ENCODE results near the gene TGOLN2. TPM values are rescaled to one million over a fixed set of nuclear protein-coding genes. Genes with fewer than 3 reads are reported as not detected.
"Not testable (repeated sequence)": the region's sequence is repeated elsewhere in the genome, so short reads cannot be mapped to it uniquely, and the experiment has no call there.

TGOLN2 gene
- total RNA-seq, result 48.3 TPM

DNA sequence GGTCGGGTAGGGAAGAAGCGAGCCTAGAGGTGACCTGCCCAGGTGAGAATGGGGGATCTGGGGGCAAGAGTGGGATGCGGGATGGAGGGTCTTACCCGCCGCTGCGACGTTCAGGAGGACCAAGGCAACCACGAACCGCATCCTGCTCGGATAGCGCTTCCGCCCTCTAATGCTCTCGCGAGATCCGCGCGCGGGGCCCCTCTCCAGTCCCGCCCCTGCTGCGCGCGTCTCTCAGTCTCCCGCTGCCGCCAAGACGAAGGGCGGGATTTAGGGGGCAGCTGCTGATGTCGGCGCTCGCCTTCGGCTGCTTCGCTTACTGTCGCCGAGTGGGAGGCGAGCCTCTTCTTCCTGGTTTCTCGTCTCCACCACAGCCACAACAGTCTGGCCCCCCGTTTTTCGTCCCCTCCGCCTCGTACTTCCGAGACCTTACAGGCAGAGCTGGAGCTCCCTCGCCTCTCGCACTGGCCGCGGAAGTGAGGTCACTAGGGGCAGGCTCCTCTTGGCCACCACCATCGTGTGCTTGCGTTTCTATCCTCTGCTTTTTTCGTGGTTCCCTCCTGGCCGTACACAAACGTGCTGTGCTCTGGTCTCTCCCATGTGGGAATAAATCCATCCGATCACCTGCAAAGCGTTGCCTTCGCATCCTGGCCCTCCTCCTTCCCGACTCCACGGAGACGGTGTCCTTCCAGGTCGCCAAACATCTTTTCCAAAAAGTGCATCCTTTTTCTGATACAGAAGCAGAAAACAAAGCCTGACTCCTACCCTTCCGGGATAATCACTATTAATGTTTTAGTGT is at the start of gene TGOLN2:
TGOLN2 (minus strand) TSS at position 168 of the 796 bp plus-strand sequence; CDS start at position 141, 27 bp downstream.
- DNase-seq, result peak; percentile 83

DNA sequence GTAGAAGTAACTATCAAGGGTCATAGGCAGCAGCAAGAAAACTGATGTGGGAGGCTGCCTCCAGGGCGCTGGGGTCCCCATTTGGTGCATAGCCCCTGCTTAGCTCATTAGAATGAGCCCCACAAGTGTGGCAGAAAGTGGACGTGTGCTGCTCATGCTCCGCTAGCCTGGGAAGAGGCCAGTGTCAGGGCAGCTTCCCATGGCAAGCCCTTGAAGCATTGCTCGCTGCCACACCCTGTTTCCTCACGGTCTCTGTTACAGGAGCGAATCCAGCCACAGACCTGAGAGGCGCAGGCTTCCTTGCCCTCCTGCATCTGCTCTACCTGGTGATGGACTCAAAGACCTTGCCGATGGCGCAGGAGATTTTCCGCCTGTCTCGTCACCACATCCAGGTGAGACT is 49.3 kb upstream of the TGOLN2 start:
- DNase-seq, result no peak

DNA sequence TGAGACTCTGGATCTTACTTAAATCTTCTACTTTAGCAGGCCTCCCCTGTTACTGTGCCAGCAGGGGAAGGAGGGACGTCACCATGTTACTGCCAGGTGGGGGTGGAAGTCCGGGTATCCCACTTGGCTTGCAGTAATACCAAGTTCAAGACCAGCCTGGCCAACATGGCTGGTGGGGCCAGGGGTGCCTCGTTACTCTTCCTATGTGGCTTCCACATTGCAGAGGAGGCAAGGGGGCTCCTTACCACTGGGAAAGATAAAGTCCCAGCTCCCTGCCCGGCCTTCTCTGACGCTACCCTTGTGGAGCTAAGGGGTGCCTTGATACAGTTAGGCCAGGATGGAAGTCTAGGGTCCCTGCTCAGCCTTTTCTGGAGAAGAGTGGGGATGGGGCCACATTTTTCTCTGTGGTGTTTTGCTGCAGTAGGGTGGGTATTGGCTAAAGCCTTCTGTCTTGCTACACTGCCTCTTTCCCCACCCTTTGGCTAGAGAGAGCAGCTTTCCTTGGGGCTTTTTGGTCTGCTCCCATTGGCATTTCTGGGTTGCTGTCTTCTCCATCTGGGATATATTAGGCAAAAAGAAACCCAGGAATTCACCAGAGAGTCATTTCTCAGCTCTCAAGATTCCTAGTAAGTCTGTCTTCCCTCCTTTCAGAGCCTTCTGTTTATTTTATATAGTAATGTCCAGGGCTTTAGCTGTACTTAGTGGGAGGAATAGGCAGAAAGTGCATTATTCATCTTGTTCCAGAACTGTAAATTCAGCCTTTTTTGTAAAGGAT is 48.7 kb upstream of the TGOLN2 start:
- no peak for DNase-seq

DNA sequence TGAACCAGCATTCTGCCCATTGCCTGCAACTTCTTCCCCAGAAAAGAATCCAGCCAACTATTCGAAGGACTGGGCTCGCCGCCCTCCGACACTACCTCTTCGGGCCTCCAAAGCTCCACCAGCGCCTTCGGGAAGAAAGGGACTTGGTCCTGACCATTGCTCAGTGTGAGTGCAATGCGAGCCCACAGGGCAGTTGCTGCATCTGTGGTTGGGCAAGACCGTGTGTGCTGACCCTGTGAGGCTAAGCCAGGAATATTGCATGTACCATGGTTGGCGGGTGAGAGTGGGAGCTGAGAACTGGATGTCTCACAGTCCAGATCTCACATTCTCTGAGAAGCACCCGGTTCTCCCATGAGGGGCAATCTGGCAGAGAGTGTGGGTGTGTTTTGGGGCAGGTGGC is 43.3 kb upstream of the TGOLN2 start:
- DNase-seq, result no peak

DNA sequence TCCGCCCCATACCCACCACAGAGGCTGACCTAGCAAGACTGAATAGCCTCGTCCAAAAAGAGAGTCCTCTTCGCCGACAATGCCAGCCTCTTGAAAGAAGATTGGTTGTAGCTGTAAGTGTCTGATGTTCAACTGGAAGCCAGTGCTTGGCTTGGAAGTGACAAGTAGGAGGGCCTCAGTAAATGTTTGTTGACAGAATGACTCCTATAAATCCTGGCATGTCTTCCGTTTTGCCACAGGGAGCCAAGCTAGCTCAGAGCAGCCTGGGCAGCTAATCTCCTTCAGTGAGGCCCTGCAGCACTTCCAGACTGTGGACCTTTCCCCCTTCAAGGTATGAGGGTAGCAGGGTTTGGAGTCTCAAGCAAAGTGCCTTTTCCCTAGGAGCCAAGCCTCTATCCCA is 41.7 kb upstream of the TGOLN2 start:
- no peak for DNase-seq

DNA sequence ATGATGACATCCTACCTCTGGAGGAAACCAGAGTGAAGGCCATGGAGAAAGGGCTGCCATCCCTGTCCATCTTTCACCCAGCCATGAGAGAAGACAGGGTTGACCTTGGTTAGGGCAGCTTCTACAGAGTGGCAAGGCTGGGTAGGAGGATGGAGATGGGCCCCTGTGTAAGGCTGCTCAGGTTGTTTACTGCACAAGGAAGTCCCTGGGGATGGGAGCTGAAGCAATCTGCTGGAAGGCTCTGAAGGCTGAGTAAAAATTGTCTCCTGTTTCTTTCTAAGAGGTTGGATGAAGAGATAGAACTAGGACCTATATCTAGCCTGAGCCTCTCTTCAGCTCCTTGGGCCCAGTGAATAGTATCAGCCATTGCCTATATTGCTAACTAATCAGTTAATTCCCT is 41.1 kb upstream of the TGOLN2 start:
- DNase-seq, result no peak

DNA sequence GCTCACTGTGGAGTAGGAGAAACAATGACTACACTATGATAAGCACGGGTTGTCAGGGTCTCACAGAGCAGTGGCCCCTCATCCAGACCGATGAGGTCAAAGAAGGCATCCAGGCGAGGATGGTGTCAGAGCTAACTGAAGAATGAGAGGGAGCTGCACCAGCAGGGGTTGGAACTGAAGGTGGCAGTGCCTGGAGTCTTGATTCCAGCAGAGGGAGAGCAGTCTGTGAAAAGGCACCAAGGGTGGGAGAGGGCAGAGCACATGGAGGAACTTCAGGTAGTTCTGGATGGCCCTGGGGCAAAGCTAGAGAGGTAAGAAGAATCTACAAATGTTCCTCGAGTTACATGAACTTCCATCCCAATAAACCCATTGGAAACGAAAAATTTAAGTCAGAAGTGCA is 39.4 kb upstream of the TGOLN2 start:
- no peak for DNase-seq

DNA sequence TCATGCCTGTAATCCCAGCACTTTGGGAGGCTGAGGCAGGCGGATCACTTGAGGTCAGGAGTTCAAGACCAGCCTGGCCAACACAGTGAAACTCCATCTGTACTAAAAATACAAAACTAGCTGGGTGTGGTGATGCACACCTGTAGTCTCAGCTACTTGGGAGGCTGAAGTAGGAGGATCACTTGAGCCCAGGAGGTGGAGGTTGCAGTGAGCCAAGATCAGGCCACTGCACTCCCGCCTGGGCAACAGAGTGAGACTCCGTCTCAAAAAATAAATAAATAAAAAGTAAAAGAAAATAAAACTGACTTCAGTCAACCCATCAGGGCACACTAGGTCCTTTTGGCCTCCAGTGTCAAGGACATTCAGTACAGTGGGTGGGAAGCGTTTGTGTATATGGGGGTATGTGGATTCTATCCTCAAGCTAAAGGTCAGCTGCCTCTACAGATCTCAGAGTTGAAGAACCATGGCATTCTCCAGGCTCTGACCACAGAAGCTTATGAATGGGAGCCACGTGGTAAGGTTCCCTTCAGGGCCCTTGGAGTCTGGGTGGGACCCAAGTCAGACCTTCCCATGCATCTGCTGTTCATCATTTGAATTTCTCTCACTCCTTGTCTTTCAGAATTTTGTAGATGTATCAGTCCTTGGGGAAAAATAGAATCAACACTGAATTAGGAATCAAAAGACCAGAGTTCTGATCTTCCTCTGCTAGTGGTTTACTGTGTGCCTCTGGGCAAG is 35.0 kb upstream of the TGOLN2 start:
- not testable (repeated sequence) for DNase-seq

DNA sequence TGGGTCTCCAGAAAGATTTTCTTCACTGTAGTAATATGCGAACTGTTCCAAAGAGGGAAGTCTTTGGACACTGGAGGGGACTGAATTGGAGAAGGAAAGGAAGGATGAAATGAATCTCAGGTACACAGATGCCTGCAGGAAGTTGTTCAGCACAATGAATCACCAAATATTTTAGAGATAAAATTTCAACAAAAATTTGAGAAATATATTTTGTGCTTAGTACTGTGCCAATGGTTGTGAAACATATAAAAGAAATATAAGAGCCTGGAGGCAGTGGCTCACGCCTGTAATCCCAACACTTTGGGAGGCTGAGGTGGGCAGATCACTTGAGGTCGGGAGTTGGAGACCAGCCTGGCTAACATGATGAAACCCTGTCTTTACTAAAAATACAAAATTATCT is 29.9 kb upstream of the TGOLN2 start:
- DNase-seq, result no peak

DNA sequence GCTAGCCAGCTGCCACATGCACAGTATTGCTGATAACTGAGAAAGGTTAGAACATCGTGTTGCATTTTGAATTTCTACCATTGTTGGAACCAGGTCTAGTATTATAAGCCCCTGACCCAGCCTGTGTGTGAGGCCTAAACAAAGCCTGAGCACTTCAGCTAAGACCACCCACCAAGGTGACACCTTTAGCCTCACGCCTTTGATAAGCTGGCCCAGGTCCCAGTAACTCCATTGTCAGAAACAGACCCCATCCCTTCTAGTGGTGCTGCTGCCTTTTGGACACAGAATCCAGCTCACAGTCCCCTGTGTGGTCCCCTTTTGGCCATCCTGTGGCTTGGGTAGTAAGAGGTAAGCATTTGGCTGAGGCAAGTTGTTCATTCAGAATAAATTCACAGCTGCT is 28.4 kb upstream of the TGOLN2 start:
- no peak for DNase-seq

DNA sequence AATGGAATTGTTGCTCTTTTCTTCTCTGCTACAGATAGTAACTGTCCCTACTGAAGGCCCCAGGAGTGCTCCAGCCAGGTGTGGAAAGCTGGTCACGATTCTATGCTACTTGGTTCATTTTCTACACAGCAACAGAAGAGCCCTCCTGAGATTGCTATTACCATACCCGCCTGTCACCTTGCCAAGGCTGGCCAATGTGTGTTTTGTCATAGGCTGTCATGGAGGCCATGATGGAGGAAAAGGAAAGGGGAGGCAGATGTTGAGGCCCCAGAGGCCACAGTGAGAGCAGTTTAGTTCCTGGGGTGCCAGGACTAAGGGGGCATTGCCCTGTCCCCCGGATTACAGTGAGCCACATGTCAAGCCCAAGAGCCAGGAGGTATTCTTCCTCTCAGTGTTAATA is 27.7 kb upstream of the TGOLN2 start:
- no peak for DNase-seq

DNA sequence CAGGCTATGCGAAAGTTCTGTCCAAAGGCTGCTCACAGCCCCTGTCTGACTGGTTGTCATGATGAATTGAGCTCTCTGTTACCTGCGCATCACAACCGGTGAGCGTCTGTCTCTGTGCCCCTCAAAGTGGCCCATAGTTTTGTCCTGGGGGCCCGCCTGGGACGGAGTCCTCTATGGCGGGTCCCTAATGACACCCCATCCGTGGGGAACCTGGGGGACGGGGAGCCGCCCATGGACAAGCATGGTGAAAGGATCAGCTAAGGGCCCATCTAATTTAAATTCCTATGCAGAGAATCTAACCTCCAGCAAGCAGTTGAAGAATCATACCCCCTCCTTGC is 27.3 kb upstream of the TGOLN2 start:
- no peak for DNase-seq

DNA sequence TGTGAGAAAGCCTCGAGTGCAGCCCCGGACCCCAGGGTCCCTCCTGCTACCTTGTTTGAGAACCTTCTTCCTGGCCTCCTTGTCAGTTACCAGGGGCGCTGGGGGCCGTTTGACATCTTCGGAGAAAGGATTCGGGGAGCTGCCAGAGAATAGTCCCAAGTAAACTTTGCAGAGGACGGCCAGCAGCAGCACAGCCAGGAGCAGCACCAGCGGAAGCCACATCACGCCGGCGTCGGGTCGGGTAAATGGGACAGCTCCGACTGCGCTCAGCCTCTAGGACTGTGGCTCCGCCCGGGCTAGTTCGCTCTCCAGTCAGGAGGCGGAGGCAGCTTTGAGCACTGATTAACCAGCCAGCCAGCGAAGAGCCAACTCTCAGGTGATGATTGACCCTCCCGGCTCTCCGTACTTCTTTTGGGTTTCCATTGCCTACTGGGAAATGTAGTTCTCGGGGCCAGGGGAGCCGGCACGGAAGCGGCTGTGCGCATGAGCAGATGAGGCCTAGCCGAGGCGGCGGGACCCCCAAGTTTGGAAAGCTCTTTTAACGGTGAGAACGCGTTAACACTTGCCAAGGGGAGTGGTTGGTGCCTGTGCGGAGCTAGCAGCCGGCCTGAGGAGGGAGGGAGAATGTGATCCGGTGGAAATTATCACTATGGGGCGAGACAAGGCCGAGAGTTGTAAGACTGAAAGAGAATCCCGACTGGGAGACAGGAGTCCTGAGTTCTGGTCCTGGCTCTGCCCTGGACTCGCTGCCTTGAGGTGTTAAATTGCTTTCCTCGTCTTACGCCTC is 26.7 kb upstream of the TGOLN2 start, which contains the start of the genes ELMOD3 and RETSAT:
ELMOD3 (plus strand) TSS at position 484 of the 787 bp plus-strand sequence. CDS start 2,430 bp downstream, outside the sequence.
RETSAT (minus strand) TSS at position 243 of the 787 bp plus-strand sequence; CDS start at position 222, 21 bp downstream.
- peak; percentile 99 for DNase-seq

DNA sequence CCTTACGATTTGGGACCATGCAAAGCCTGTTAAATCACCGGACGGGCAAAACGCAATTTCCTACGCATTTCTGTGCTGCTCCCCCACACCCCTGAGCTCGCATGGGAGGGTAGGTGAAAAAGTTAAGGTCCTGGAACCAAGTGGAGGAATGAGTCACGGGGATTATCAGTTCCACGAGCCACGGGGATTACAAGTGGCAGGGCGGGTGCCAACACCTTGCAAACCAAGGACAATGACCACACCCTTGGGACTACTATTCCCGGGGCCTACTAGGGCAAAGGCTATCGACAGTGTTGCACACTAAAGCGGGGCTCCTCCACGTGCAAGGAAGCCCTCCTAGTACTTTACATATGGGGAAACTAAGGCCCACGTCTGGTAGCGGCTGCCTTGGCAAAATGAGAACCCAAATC is 26.1 kb upstream of the TGOLN2 start:
- no peak for DNase-seq

DNA sequence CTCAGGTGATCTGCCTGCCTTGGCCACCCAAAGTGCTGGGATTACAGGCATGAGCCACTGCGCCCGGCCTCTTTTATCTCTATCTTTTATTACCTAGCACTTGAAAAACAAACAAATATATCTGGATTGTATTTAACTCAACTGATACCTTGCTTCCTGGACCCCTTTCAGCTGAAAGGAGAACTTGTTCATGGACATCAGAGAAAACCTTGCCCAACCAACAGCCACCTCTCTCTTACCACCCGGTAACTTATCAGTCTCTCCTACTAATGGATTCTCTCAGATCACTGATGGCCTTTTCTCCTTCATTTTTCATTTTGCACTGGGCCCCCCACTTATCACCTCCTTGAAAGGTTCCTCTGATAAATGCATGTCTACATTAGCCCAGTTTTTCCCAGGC is 19.8 kb upstream of the TGOLN2 start:
- no peak for DNase-seq

DNA sequence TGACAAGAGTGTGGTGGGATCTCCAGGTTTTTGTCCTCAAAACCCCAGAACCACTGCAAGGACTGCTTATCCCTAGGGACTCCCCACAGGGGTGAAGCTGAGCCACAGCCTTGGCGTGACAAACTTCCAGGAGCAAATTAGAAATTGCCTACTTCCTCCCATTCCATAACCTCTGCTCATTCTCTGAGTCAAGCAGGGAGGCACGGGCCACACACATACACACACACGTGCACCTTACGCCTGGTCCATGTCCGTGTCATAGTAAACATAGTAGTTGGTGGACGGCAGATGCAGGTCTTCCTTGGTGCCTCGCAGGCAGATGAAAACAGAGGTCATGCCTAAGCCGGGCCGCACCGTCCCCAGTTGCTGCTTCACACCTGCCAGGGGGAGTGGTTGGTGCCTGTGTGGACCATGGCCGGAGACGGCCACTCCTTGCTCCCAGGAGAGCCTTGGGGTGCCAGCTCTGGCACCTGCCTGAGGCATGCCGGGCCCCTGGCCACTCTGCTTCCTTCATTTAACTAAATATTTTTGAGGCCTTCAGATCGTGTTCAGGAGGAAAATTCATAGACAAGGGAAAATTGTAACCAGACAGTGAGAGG is 16.7 kb upstream of the TGOLN2 start:
- no peak for DNase-seq

DNA sequence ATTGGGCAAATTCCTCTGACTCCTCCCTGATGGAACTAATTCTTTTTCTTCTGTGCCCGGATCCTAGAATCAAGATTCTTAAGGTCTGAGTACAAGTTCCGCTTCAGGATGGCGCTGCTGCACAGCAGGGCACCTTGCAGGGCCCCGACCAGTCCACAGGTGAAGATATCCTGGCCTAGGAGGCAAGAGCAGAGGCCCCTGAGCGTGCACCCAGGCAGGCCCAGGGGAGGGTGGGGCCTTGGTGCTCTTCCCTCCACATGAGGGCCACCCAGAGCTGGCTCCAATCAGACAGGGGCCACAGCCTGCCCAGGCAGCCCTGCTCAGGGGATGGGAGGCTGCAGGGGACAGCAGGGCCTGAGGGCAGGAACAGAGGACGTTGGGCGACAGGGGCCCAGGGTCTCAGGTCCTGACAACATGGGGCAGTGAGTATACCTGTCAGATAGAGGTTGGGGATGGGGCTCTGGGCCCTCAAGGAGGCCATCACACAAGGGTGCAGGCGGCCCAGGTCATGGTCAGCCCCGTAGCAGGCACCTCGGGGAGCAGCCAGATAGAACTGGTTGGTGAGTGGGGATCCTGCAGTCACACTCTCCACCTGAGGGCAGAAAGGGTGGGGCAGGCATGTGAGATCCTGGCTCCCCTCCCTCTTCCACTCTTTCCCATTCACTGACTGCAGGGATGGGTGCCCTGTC is 15.6 kb upstream of the TGOLN2 start:
- not testable (repeated sequence) for DNase-seq

DNA sequence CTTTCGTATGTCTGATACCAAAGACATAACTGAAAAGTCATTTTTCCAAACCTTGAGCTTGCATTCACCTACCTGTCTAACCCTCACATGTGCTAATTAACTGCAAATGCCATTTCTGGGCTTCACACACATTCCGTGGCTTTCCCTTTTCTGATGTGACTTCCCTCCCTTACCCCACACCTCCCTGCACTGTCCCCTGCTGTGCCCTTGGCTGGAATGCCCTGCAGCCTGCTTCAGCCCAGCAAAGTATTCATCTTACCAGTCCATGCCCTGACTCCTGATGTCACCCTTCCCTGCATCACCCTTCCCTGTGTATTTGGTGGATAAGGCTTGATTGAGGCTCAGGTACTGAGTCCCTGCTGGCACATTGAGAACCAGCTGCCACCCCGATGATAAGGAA is 14.4 kb upstream of the TGOLN2 start:
- no peak for DNase-seq

DNA sequence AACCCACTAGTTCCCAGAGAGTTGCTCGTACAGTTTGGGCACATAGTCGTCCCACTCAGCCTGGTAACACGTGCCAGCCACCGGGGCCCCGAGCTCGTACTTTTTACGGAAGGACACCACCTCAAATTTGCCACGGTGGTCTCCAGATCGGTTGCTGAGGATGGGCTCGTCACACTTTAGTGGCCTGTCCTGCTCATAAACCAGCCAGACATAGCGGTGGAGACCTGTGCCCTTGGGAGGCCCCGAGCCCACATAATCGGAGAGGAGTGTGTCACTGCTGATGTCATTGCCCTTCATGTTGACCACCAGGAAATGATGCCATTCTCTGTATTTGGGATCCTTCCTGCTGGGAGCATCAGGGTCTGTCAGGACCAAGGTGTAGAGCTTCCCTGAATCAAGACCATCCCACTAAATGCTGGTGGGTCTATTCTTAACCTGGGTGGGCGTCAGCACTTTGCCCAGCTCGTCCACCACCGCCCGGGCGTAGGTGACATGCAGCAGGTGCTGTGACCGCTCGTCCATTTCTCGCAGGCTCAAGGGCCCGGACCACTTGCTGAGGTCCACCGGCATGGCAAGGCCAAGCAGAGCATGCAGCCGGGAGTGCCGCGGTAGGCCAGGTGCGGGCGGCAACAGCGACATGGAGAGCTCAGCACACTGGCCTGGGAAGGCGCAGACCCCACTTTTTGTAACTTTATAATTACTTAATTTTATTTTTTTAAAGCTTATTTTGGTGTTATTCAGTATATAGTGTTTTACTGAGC is 13.7 kb upstream of the TGOLN2 start:
- no peak for DNase-seq
